H9 (cell line): Measurements from ENCODE around the gene CDK9. TPM values are rescaled to one million over a fixed set of nuclear protein-coding genes. Genes with fewer than 3 reads are reported as not detected.
"Not testable (repeated sequence)": the region's sequence is repeated elsewhere in the genome, so short reads cannot be mapped to it uniquely, and the experiment has no call there.

Experiments used
- DNase-seq: peaks from one replicate; pipeline ENCODE4 v3.0.0-alpha.2; 2017
- H2AFZ ChIP-seq: one replicate; pipeline ENCODE4 v1.6.1; 2013; ENCODE audit warnings: mild to moderate bottlenecking, low read length, control low read depth, moderate library complexity
- H2AK5ac ChIP-seq: 2 replicates; pipeline ENCODE4 v1.6.1; 2013; ENCODE audit warnings: low read length, control low read depth, mixed read lengths; ENCODE audit not compliant: insufficient read length
- H2BK120ac ChIP-seq: one replicate; pipeline ENCODE4 v1.6.1; 2013; ENCODE audit warnings: low read depth, mild to moderate bottlenecking, low read length, control low read depth, inconsistent platforms; ENCODE audit not compliant: poor library complexity, severe bottlenecking
- H2BK12ac ChIP-seq: 2 replicates; pipeline ENCODE4 v1.6.1; 2013; ENCODE audit warnings: low read length, control low read depth, mixed read lengths, low read depth; ENCODE audit not compliant: insufficient read length
- H2BK15ac ChIP-seq: 2 replicates; pipeline ENCODE4 v1.6.1; 2013; ENCODE audit warnings: low read depth, low read length, control low read depth
- H2BK20ac ChIP-seq: one replicate; pipeline ENCODE4 v1.6.1; 2013; ENCODE audit warnings: low read depth, mild to moderate bottlenecking, low read length, control low read depth, inconsistent platforms; ENCODE audit not compliant: poor library complexity, severe bottlenecking
- H2BK5ac ChIP-seq: 2 replicates; pipeline ENCODE4 v1.6.1; 2013; ENCODE audit warnings: low read length, control low read depth, mixed read lengths; ENCODE audit not compliant: insufficient read length
- H3K14ac ChIP-seq: 2 replicates; pipeline ENCODE4 v1.6.1; 2013; ENCODE audit warnings: low read length, control low read depth; ENCODE audit not compliant: insufficient read depth
- H3K18ac ChIP-seq: 2 replicates; pipeline ENCODE4 v1.6.1; 2013; ENCODE audit warnings: low read depth, mild to moderate bottlenecking, mixed read lengths, low read length, control low read depth; ENCODE audit not compliant: insufficient read length
- H3K23ac ChIP-seq: 2 replicates; pipeline ENCODE4 v1.6.1; 2013; ENCODE audit warnings: low read length, control low read depth, mixed read lengths, low read depth; ENCODE audit not compliant: insufficient read length
- H3K23me2 ChIP-seq: 2 replicates; pipeline ENCODE4 v1.6.1; 2013; ENCODE audit warnings: low read depth, mild to moderate bottlenecking, mixed read lengths, low read length, control low read depth; ENCODE audit not compliant: insufficient read length, poor library complexity, severe bottlenecking
- H3K27ac ChIP-seq: 2 replicates; pipeline ENCODE4 v1.5.1; 2013; ENCODE audit warnings: low read length, control low read depth, mixed read lengths, low read depth; ENCODE audit not compliant: insufficient read length
- H3K27me3 ChIP-seq: 2 replicates; pipeline ENCODE4 v1.6.1; 2013; ENCODE audit warnings: low read length, control low read depth, inconsistent platforms; ENCODE audit not compliant: insufficient read depth
- H3K4ac ChIP-seq: 2 replicates; pipeline ENCODE4 v1.6.1; 2013; ENCODE audit warnings: low read depth, mild to moderate bottlenecking, control low read depth, inconsistent platforms, low read length, moderate library complexity
- H3K4me1 ChIP-seq: 2 replicates; pipeline ENCODE4 v1.6.1; 2013; ENCODE audit warnings: low read length, control low read depth, inconsistent platforms; ENCODE audit not compliant: insufficient read depth
- H3K4me2 ChIP-seq: 2 replicates; pipeline ENCODE4 v1.6.1; 2013; ENCODE audit warnings: low read length, control low read depth, mixed read lengths; ENCODE audit not compliant: insufficient read length, insufficient read depth
- H3K56ac ChIP-seq: 2 replicates; pipeline ENCODE4 v1.6.1; 2013; ENCODE audit warnings: low read depth, mild to moderate bottlenecking, mixed read lengths, low read length, control low read depth; ENCODE audit not compliant: insufficient read length
- H3K79me1 ChIP-seq: 2 replicates; pipeline ENCODE4 v1.6.1; 2013; ENCODE audit warnings: low read depth, mild to moderate bottlenecking, moderate library complexity, low read length, control low read depth, inconsistent platforms; ENCODE audit not compliant: insufficient read depth, poor library complexity, severe bottlenecking
- H3K79me2 ChIP-seq: 2 replicates; pipeline ENCODE4 v1.6.1; 2013; ENCODE audit warnings: low read length, control low read depth, inconsistent platforms; ENCODE audit not compliant: insufficient read depth
- H3K9ac ChIP-seq: 2 replicates; pipeline ENCODE4 v1.6.1; 2013; ENCODE audit warnings: low read length, control low read depth, mixed read lengths; ENCODE audit not compliant: insufficient read length; ENCODE audit errors: extremely low read depth
- H3K9me3 ChIP-seq: one replicate; pipeline ENCODE4 v1.6.1; 2013; ENCODE audit warnings: low read depth, low read length, inconsistent platforms; ENCODE audit not compliant: control insufficient read depth
- H3T11ph ChIP-seq: one replicate; pipeline ENCODE4 v1.6.1; 2013; ENCODE audit warnings: mild to moderate bottlenecking, low read length, control low read depth, inconsistent platforms
- H4K20me1 ChIP-seq: one replicate; pipeline ENCODE4 v1.6.1; 2013; ENCODE audit not compliant: control insufficient read depth, insufficient read length, insufficient read depth
- H4K5ac ChIP-seq: 2 replicates; pipeline ENCODE4 v1.6.1; 2013; ENCODE audit warnings: low read depth, mild to moderate bottlenecking, mixed read lengths, low read length, control low read depth; ENCODE audit not compliant: insufficient read length
- H4K8ac ChIP-seq: replicated peaks from 2 replicates; pipeline ENCODE4 v1.6.1; 2013; ENCODE audit warnings: low read length, control low read depth, mixed read lengths, low read depth; ENCODE audit not compliant: insufficient read length
- H4K91ac ChIP-seq: 2 replicates; pipeline ENCODE4 v1.6.1; 2013; ENCODE audit warnings: low read depth, mild to moderate bottlenecking, moderate library complexity, mixed read lengths, low read length, control low read depth; ENCODE audit not compliant: insufficient read length
- H3K27ac Mint-ChIP-seq, 3 experiments: 2 replicates in 2 of 3; 3 replicates in 1 of 3; pipeline ENCODE4 v1.8.0; 2020 to 2021; ENCODE audit warnings: mixed read lengths in 3 of 3, mild to moderate bottlenecking in 1 of 3, moderate library complexity in 1 of 3
- H3K27me3 Mint-ChIP-seq: 2 replicates; pipeline ENCODE4 v1.8.0; 2021; ENCODE audit warnings: low read depth, mild to moderate bottlenecking, moderate library complexity, mixed read lengths
- H3K36me3 Mint-ChIP-seq, 3 experiments: 2 replicates in 2 of 3; 3 replicates in 1 of 3; pipeline ENCODE4 v1.8.0; 2020 to 2021; ENCODE audit warnings: low read depth in 3 of 3, mixed read lengths in 3 of 3; ENCODE audit not compliant: insufficient read depth in 1 of 3
- H3K4me1 Mint-ChIP-seq, 2 experiments: 2 replicates each; pipeline ENCODE4 v1.8.0; 2020; ENCODE audit warnings: mixed read lengths in 2 of 2
- H3K4me3 Mint-ChIP-seq, 2 experiments: 2 replicates in 1 of 2; 3 replicates in 1 of 2; pipeline ENCODE4 v1.8.0; 2020 to 2021; ENCODE audit warnings: mild to moderate bottlenecking in 2 of 2, mixed read lengths in 2 of 2, moderate library complexity in 1 of 2
- H3K9me3 Mint-ChIP-seq, 2 experiments: 2 replicates in 1 of 2; 3 replicates in 1 of 2; pipeline ENCODE4 v1.8.0; 2020; ENCODE audit warnings: mild to moderate bottlenecking in 2 of 2, mixed read lengths in 2 of 2, moderate library complexity in 1 of 2
- WGBS: extraction: QIAGEN DNeasy Blood & Tissue Kit; methylation state at CpG from one replicate; pipeline ENCODE4 v1.1.7; 2013; ENCODE audit warnings: missing lambda C conversion rate, low lambda C conversion rate, mixed read lengths; ENCODE audit not compliant: insufficient read length; ENCODE audit errors: extremely low coverage; 5-methylcytosine and 5-hydroxymethylcytosine counted together
- total RNA-seq: library from RNA; stranded (reverse); gene quantifications from 2 replicates; pipeline ENCODE4 v1.2.1, GENCODE V29; 2021
- TF ChIP-seq, protein P1 (sequence below): fragments of 200-600 bp; sonication (generic); conservative IDR thresholded peaks from 3 replicates; pipeline ENCODE4 v1.8.0; 2021; ENCODE audit warnings: antibody characterized with exemption, mild to moderate bottlenecking

CDK9 gene
- total RNA-seq, 1 experiment from 2014 or later, result 85.7 TPM

DNA sequence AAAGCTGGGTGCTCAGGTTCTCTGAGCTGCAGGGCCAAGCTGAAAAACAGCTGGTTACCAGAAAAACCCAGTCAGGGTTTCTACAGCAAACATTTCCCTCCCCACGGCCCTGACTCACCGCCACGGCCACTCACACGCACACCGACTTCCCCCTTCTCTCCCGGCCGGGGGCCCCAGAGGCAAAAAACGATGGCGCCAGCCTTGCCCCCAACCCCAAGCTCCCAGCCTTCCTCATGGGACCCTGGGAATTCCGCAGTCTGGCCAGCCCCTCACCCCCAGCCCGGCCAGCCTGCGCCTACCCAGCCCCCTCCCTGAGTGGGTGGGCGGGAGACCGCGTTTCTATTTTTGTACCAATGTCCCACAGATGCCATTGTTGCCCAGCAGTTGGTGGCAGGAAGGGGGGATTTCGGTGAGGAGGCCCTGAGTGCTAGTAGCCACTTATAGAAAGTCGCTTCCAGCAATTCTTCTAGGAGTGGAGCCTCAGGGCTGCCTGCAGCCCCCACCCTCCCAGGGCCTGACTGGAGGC lies 50.2 kb downstream of the CDK9 start:
- Histone ChIP-seq H3K27ac (no peak overlapping the region), H4K20me1 (no peaks in the 10 kb centered on the region), H3K4me1 (no peaks in the 10 kb centered on the region; the same call in 1 of the 2 replicates), H2BK15ac (no peak overlapping the region), H3K9me3 (no peaks in the 10 kb centered on the region), H3K4ac (no peak overlapping the region), H3K56ac (no peak overlapping the region), H2AFZ (no peak overlapping the region), H3K14ac (no peak overlapping the region; the same call in 1 of the 2 replicates), H3K79me2 (no peaks in the 10 kb centered on the region), H2BK20ac (no peak overlapping the region), H2BK12ac (no peak overlapping the region), H3K27me3 (no peaks in the 10 kb centered on the region), H4K91ac (no peak overlapping the region), H3K18ac (no peak overlapping the region), H3K79me1 (no peaks in the 10 kb centered on the region), H2AK5ac (no peak overlapping the region), H3K9ac (no peak overlapping the region), H2BK5ac (no peak overlapping the region), H3K4me2 (no peak overlapping the region), H2BK120ac (no peak overlapping the region), H3T11ph (no peak overlapping the region), H3K23ac (no peak overlapping the region), H4K5ac (no peak overlapping the region), H4K8ac (no peak overlapping the region), H3K23me2 (no peaks in the 10 kb centered on the region)
- TF ChIP-seq, protein P1, sequence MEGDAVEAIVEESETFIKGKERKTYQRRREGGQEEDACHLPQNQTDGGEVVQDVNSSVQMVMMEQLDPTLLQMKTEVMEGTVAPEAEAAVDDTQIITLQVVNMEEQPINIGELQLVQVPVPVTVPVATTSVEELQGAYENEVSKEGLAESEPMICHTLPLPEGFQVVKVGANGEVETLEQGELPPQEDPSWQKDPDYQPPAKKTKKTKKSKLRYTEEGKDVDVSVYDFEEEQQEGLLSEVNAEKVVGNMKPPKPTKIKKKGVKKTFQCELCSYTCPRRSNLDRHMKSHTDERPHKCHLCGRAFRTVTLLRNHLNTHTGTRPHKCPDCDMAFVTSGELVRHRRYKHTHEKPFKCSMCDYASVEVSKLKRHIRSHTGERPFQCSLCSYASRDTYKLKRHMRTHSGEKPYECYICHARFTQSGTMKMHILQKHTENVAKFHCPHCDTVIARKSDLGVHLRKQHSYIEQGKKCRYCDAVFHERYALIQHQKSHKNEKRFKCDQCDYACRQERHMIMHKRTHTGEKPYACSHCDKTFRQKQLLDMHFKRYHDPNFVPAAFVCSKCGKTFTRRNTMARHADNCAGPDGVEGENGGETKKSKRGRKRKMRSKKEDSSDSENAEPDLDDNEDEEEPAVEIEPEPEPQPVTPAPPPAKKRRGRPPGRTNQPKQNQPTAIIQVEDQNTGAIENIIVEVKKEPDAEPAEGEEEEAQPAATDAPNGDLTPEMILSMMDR, result no peak
- H3K4me1 Mint-ChIP-seq, result peaks cover 0 to 14% of the 10 kb centered on the region in 2 experiments; a peak in 1 of 4 replicates
- H3K9me3 Mint-ChIP-seq, result no peaks in the 10 kb centered on the region
- no peaks in the 10 kb centered on the region for H3K27me3 Mint-ChIP-seq
- no peaks in the 10 kb centered on the region for H3K36me3 Mint-ChIP-seq
- peak overlapping the region in 1 of 3 experiments; percentile 15; a peak in 1 of 7 replicates for H3K27ac Mint-ChIP-seq
- no CpG with 5 or more reads among the region's 17 CpGs for whole genome bisulfite sequencing
- DNase-seq, result no peak
- H3K4me3 Mint-ChIP-seq, result no peak overlapping the region

GRCh38 chr9:127836561-127836960 lies 50.7 kb downstream of the CDK9 start:
- H2BK20ac ChIP-seq, H3K4me3 Mint-ChIP-seq, H3K27me3 Mint-ChIP-seq, H2BK15ac ChIP-seq, H3K79me2 ChIP-seq, H2AFZ ChIP-seq, H3K18ac ChIP-seq, H3K23me2 ChIP-seq, H3K9me3 Mint-ChIP-seq, H3K23ac ChIP-seq, H3T11ph ChIP-seq, H3K56ac ChIP-seq, H2AK5ac ChIP-seq, H4K20me1 ChIP-seq, H4K8ac ChIP-seq, H4K5ac ChIP-seq, H3K14ac ChIP-seq, H3K27me3 ChIP-seq, H4K91ac ChIP-seq, H3K9ac ChIP-seq, H2BK120ac ChIP-seq, H3K4me2 ChIP-seq, H3K4ac ChIP-seq, H3K79me1 ChIP-seq, H3K9me3 ChIP-seq, H3K36me3 Mint-ChIP-seq, H2BK5ac ChIP-seq, H3K27ac Mint-ChIP-seq, DNase-seq, H3K4me1 ChIP-seq, H2BK12ac ChIP-seq, H3K27ac ChIP-seq: not testable (repeated sequence)
- H3K4me1 Mint-ChIP-seq, result peaks cover 0 to 14% of the 10 kb centered on the region in 2 experiments; a peak in 1 of 4 replicates
- no CpG with 5 or more reads among the region's 3 CpGs for WGBS
